Measurements from ENCODE around the gene KRTAP4-8.
"Not testable (repeated sequence)": the region's sequence is repeated elsewhere in the genome, so short reads cannot be mapped to it uniquely, and the experiment has no call there.

GRCh38 chr17:41084100-41084856, 13.7 kb downstream of the KRTAP4-8 start, which contains the start of gene KRTAP4-7:
- TF ChIP-seq POLR2A (IDR thresholded peaks at IDR 0.05; ENCODE audit: low read length); GATA1 (IDR thresholded peaks at IDR 0.05; ENCODE audit: low read depth, low read length): not testable (repeated sequence)

All from erythroblast (primary cell).